A549 treated with DMSO at 1 μM for 4 hours (cell line): Measurements from ENCODE around the gene AMFR. TPM values are rescaled to one million over a fixed set of nuclear protein-coding genes. Genes with fewer than 3 reads are reported as not detected.

Experiments
- total RNA-seq: library from RNA; stranded (reverse); fragments of 200-300 nt; extraction: Qiagen RNA extraction; gene quantifications from 5 replicates; pipeline ENCODE4 v1.2.3, GENCODE V29; 2022; ENCODE audit warnings: low read depth

Gene AMFR
- total RNA-seq = 58.9 to 65.8 TPM (median 64.0 TPM) in 5 replicates

GRCh38 chr16:56425439-56425832 is at the start of gene AMFR:
TSS of gene AMFR (minus strand) at chr16:56425545. CDS start at chr16:56425327, 218 bp downstream.

GRCh38 chr16:56450986-56451752 is 25.8 kb upstream of the AMFR start, which contains the start of the genes NUDT21 and OGFOD1:
TSS of gene NUDT21 (minus strand) at chr16:56451332. CDS start at chr16:56451202, 130 bp downstream.
TSS of gene OGFOD1 (plus strand) at chr16:56451554. CDS start at chr16:56451613, 59 bp downstream.

Other genes with a start within 250 kb of the AMFR start
- 0.25 to 0.62 TPM (median 0.44 TPM) in 5 replicates for gene GNAO1, start 234.1 kb downstream of the AMFR start, total RNA-seq
- 111 to 132 TPM (median 118 TPM) in 5 replicates for gene NUDT21, start 25.8 kb upstream of the AMFR start, total RNA-seq
- 68.3 to 93.1 TPM (median 78.2 TPM) in 5 replicates for gene OGFOD1, start 26.0 kb upstream of the AMFR start, total RNA-seq
- gene BBS2, start 94.5 kb upstream of the AMFR start, total RNA-seq = 13.0 to 23.1 TPM (median 19.0 TPM) in 5 replicates
- not detected in 5 replicates for gene MT4, start 139.5 kb upstream of the AMFR start, total RNA-seq
- gene MT3, start 164.0 kb upstream of the AMFR start, total RNA-seq = 0.41 TPM in 1 of 5 replicates, not detected in the others
- 570 to 812 TPM (median 625 TPM) in 5 replicates for gene MT2A, start 183.0 kb upstream of the AMFR start, total RNA-seq
- gene MT1E, start 200.2 kb upstream of the AMFR start, total RNA-seq = not detected in 5 replicates
- not detected in 5 replicates for gene MT1M, start 207.1 kb upstream of the AMFR start, total RNA-seq
- gene MT1A, start 213.1 kb upstream of the AMFR start, total RNA-seq = 15.4 to 17.7 TPM (median 15.7 TPM) in 5 replicates
- gene MT1B, start 226.3 kb upstream of the AMFR start, total RNA-seq = not detected in 5 replicates
- gene MT1F, start 232.4 kb upstream of the AMFR start, total RNA-seq = 8.5 to 17.3 TPM (median 12.5 TPM) in 5 replicates
- not detected in 5 replicates for gene MT1G, start 242.5 kb upstream of the AMFR start, total RNA-seq
- gene MT1H, start 244.3 kb upstream of the AMFR start, total RNA-seq = not detected in 5 replicates